PC-9 (cell line): ENCODE measurements around the gene RAP1B. TPM values are rescaled to one million over a fixed set of nuclear protein-coding genes. Genes with fewer than 3 reads are reported as not detected.
A peak's percentile ranks its signal among the peaks of the same experiment; 100 is the strongest.
"Not testable (repeated sequence)": the region's sequence is repeated elsewhere in the genome, so short reads cannot be mapped to it uniquely, and the experiment has no call there.

Experiments used
- BruUV-seq: library from RNA; stranded (reverse); fragments of 400-500 nt; replicated peaks from 2 replicates; lab custom pipeline; 2021; lab: Mats Ljungman, UMichigan
- CTCF ChIA-PET: fragments of 300-600 bp; sonication (Branson Sonifier 250); formaldehyde crosslinking; loops from one replicate; lab custom pipeline; 2022; ENCODE audit warnings: antibody characterized with exemption; lab: Charles Lee
- POLR2A ChIA-PET: fragments of 300-600 bp; sonication (Branson Sonifier 250); formaldehyde crosslinking; loops from one replicate; lab custom pipeline; 2022; ENCODE audit warnings: antibody characterized with exemption; ENCODE audit not compliant: unreplicated experiment; lab: Charles Lee
- DNase-seq, 2 experiments: peaks; one replicate each; pipeline versions ENCODE4 v3.0.0 to v3.0.0-alpha.2; 2015 to 2022; ENCODE audit warnings: mixed read lengths in 1 of 2
- H2AFZ ChIP-seq: fragments of 200-600 bp; sonication (generic); 2 replicates; pipeline ENCODE4 v1.8.1; 2017; ENCODE audit warnings: antibody characterized with exemption
- H3F3A ChIP-seq: fragments of 200-600 bp; sonication (generic); 2 replicates; pipeline ENCODE4 v1.8.1; 2017; ENCODE audit warnings: antibody characterized with exemption, mild to moderate bottlenecking, low read depth; ENCODE audit not compliant: insufficient read depth
- H3K27ac ChIP-seq: fragments of 200-600 bp; sonication (generic); 2 replicates; pipeline ENCODE4 v1.6.1; 2016; ENCODE audit warnings: mixed run types
- H3K27me3 ChIP-seq: fragments of 200-600 bp; sonication (generic); 2 replicates; pipeline ENCODE4 v1.6.1; 2016; ENCODE audit warnings: low read depth, mixed run types; ENCODE audit not compliant: insufficient read depth
- H3K36me3 ChIP-seq: fragments of 200-600 bp; sonication (generic); 2 replicates; pipeline ENCODE4 v1.6.1; 2016; ENCODE audit warnings: low read depth, mixed run types
- H3K4me1 ChIP-seq: fragments of 200-600 bp; sonication (generic); replicated peaks from 2 replicates; pipeline ENCODE4 v1.6.1; 2016; ENCODE audit warnings: mixed run types; ENCODE audit not compliant: insufficient read depth
- H3K4me2 ChIP-seq: fragments of 200-600 bp; sonication (generic); 2 replicates; pipeline ENCODE4 v1.6.1; 2017; ENCODE audit warnings: mixed run types
- H3K4me3 ChIP-seq: fragments of 200-600 bp; sonication (generic); 2 replicates; pipeline ENCODE4 v1.6.1; 2016; ENCODE audit warnings: mixed run types
- H3K79me2 ChIP-seq: fragments of 200-600 bp; sonication (generic); 2 replicates; pipeline ENCODE4 v1.6.1; 2017; ENCODE audit warnings: low read depth, mixed run types
- H3K9me2 ChIP-seq: fragments of 200-600 bp; sonication (generic); 2 replicates; pipeline ENCODE4 v1.8.1; 2017; ENCODE audit warnings: mild to moderate bottlenecking; ENCODE audit not compliant: insufficient read depth
- H3K9me3 ChIP-seq: fragments of 200-600 bp; sonication (generic); 2 replicates; pipeline ENCODE4 v1.8.1; 2016; ENCODE audit warnings: low read depth; ENCODE audit not compliant: insufficient read depth
- H4K20me1 ChIP-seq: fragments of 200-600 bp; sonication (generic); 2 replicates; pipeline ENCODE4 v1.8.1; 2017; ENCODE audit not compliant: insufficient read depth
- CTCF ChIP-seq: fragments of 200-600 bp; sonication (generic); conservative IDR thresholded peaks from 2 replicates; pipeline ENCODE4 v1.6.1; 2017; ENCODE audit warnings: mixed run types, antibody characterized with exemption, mild to moderate bottlenecking, moderate library complexity
- EZH2 ChIP-seq: fragments of 200-600 bp; sonication (generic); IDR thresholded peaks from 2 replicates; pipeline ENCODE4 v1.8.0; 2017; ENCODE audit warnings: antibody characterized with exemption, low read depth
- intact Hi-C: fragments of 100-400 bp; cut with micrococcal nuclease; formaldehyde crosslinking; loops from one replicate; pipeline ENCODE4 v1.10.0; 2022; ENCODE audit not compliant: unreplicated experiment
- total RNA-seq: library from RNA; stranded (reverse); gene quantifications from 2 replicates; pipeline ENCODE4 v1.2.3, GENCODE V29; 2021

The RAP1B gene
- total RNA-seq, 1 experiment from 2014 or later = 89.7 TPM

GRCh38 chr12:68633614-68634558 lies 23.2 kb downstream of the RAP1B start:
- intact Hi-C loops = no loop called here
- no peak for TF ChIP-seq EZH2
- TF ChIP-seq CTCF = no peak
- Histone ChIP-seq H3K9me2 (no peaks in the 10 kb centered on the region), H3K27me3 (no peaks in the 10 kb centered on the region), H3K4me2 (no peak overlapping the region), H3K27ac (no peak overlapping the region), H4K20me1 (peaks cover 77% of the 10 kb centered on the region), H3F3A (peaks cover 8% of the 10 kb centered on the region; the same call in 1 of the 2 replicates), H3K36me3 (0 out of 2 replicates have a peak, but pooled peaks cover 5% of the 10 kb centered on the region), H2AFZ (no peak overlapping the region), H3K4me1 (peaks cover 20% of the 10 kb centered on the region), H3K4me3 (no peak overlapping the region), H3K79me2 (peaks cover 84% of the 10 kb centered on the region), H3K9me3 (no peaks in the 10 kb centered on the region)
- BruUV-seq = no TSS peak
- POLR2A ChIA-PET = interaction anchor here (0.7 kb wide), 1 partner anchor 1618 kb away, joined by 4 read pairs; no protein-coding TSS in a partner anchor
- CTCF ChIA-PET = no interaction called here
- DNase-seq = no peak

GRCh38 chr12:68636268-68636667 lies 25.6 kb downstream of the RAP1B start:
- Histone ChIP-seq H3K36me3 (0 out of 2 replicates have a peak, but pooled peaks cover 4% of the 10 kb centered on the region), H3K4me3 (no peak overlapping the region), H2AFZ (no peak overlapping the region), H3F3A (peaks cover 8% of the 10 kb centered on the region; the same call in 1 of the 2 replicates), H3K79me2 (peaks cover 89% of the 10 kb centered on the region), H3K9me2 (no peaks in the 10 kb centered on the region), H3K4me2 (no peak overlapping the region), H3K9me3 (no peaks in the 10 kb centered on the region), H4K20me1 (peaks cover 82% of the 10 kb centered on the region), H3K27me3 (no peaks in the 10 kb centered on the region), H3K4me1 (peaks cover 13% of the 10 kb centered on the region), H3K27ac (no peak overlapping the region)
- BruUV-seq = no TSS peak
- DNase-seq = peak; percentile 10 to 87
- ChIA-PET CTCF (interaction anchor here (0.5 to 0.6 kb wide), 2 partner anchors 261 to 937 kb away, joined by 3 to 5 read pairs; no protein-coding TSS in a partner anchor), POLR2A (interaction anchor here (0.7 kb wide), 1 partner anchor 21 kb away, joined by 3 read pairs; no protein-coding TSS in a partner anchor)
- intact Hi-C loops = no loop called here
- no peak for TF ChIP-seq CTCF
- TF ChIP-seq EZH2 = no peak

- POLR2A ChIA-PET, H3K27me3 ChIP-seq, H3K9me2 ChIP-seq, H3K9me3 ChIP-seq, DNase-seq, H3K4me3 ChIP-seq, H2AFZ ChIP-seq, CTCF ChIA-PET, intact Hi-C loops, H3K36me3 ChIP-seq, H3F3A ChIP-seq, BruUV-seq, H3K27ac ChIP-seq, H3K4me2 ChIP-seq: not testable (repeated sequence)
- peaks cover 88% of the 10 kb centered on the region for H3K79me2 ChIP-seq
- H4K20me1 ChIP-seq = peaks cover 79% of the 10 kb centered on the region
- H3K4me1 ChIP-seq = peaks cover 13% of the 10 kb centered on the region
Measured at GRCh38 chr12:68637439-68637838, 26.7 kb downstream of the RAP1B start.
